HEK293 (cell line): ENCODE measurements around the gene FOXM1.

Experiments
- AEBP2 ChIP-seq: fragments of 450-650 bp; formaldehyde crosslinking; IDR thresholded peaks from 2 replicates; pipeline ENCODE4 v1.5.1; 2016; ENCODE audit warnings: missing biosample characterization, missing genetic modification characterization, borderline replicate concordance
- ATF2 ChIP-seq: fragments of 450-650 bp; formaldehyde crosslinking; IDR thresholded peaks from 2 replicates; pipeline ENCODE4 v1.5.1; 2016; ENCODE audit warnings: missing biosample characterization, missing genetic modification characterization, low read depth
- BCL11A ChIP-seq: fragments of 450-650 bp; formaldehyde crosslinking; IDR thresholded peaks from 2 replicates; pipeline ENCODE4 v1.5.1; 2016; ENCODE audit warnings: low read depth, missing biosample characterization, missing genetic modification characterization
- KLF8 ChIP-seq: fragments of 450-650 bp; formaldehyde crosslinking; IDR thresholded peaks from 2 replicates; pipeline ENCODE4 v1.5.1; 2016; ENCODE audit warnings: missing biosample characterization, missing genetic modification characterization
- TRIM28 ChIP-seq: IDR thresholded peaks from 2 replicates; pipeline ENCODE4 v1.6.1; 2011; ENCODE audit warnings: low read length, control low read depth, borderline replicate concordance
- ZBTB10 ChIP-seq: fragments of 450-650 bp; formaldehyde crosslinking; IDR thresholded peaks from 2 replicates; pipeline ENCODE4 v1.5.1; 2016; ENCODE audit warnings: missing biosample characterization, missing genetic modification characterization
- ZBTB21 ChIP-seq: fragments of 450-650 bp; formaldehyde crosslinking; IDR thresholded peaks from 2 replicates; pipeline ENCODE4 v1.5.1; 2017; ENCODE audit warnings: missing biosample characterization, missing genetic modification characterization
- ZBTB44 ChIP-seq: fragments of 450-650 bp; IDR thresholded peaks from 2 replicates; pipeline ENCODE4 v1.5.1; 2018; ENCODE audit warnings: missing biosample characterization, mild to moderate bottlenecking, missing genetic modification characterization
- ZIC2 ChIP-seq: fragments of 450-650 bp; formaldehyde crosslinking; IDR thresholded peaks from 2 replicates; pipeline ENCODE4 v1.5.1; 2016; ENCODE audit warnings: missing biosample characterization, missing genetic modification characterization
- ZNF169 ChIP-seq: fragments of 450-650 bp; formaldehyde crosslinking; IDR thresholded peaks from 2 replicates; pipeline ENCODE4 v1.5.1; 2016; ENCODE audit warnings: missing biosample characterization, missing genetic modification characterization
- ZNF24 ChIP-seq: fragments of 450-650 bp; formaldehyde crosslinking; IDR thresholded peaks from 2 replicates; pipeline ENCODE4 v1.5.1; 2016; ENCODE audit warnings: missing biosample characterization, missing genetic modification characterization
- ZNF274 ChIP-seq, 2 experiments: fragments of 200-500 bp in 1 of 2; fragments of 450-650 bp in 1 of 2; sonication (Bioruptor generic) in 1 of 2; formaldehyde crosslinking in 1 of 2; IDR thresholded peaks; 2 replicates each; pipeline versions ENCODE4 v1.5.1 to v1.6.1; 2014 to 2016; ENCODE audit warnings: borderline replicate concordance in 1 of 2, inconsistent platforms in 1 of 2, low read length in 1 of 2, missing biosample characterization in 1 of 2, missing genetic modification characterization in 1 of 2
- ZNF416 ChIP-seq: fragments of 450-650 bp; formaldehyde crosslinking; IDR thresholded peaks from 2 replicates; pipeline ENCODE4 v1.5.1; 2016; ENCODE audit warnings: missing biosample characterization, missing genetic modification characterization
- ZNF514 ChIP-seq: fragments of 450-650 bp; formaldehyde crosslinking; IDR thresholded peaks from 2 replicates; pipeline ENCODE4 v1.5.1; 2016; ENCODE audit warnings: missing biosample characterization, missing genetic modification characterization
- ZNF529 ChIP-seq: fragments of 450-650 bp; formaldehyde crosslinking; IDR thresholded peaks from 2 replicates; pipeline ENCODE4 v1.5.1; 2017; ENCODE audit warnings: missing genetic modification characterization, missing biosample characterization; ENCODE audit not compliant: insufficient replicate concordance
- ZNF560 ChIP-seq: fragments of 450-650 bp; formaldehyde crosslinking; IDR thresholded peaks from 2 replicates; pipeline ENCODE4 v1.5.1; 2017; ENCODE audit warnings: missing biosample characterization, missing genetic modification characterization, borderline replicate concordance
- ZNF585B ChIP-seq: fragments of 450-650 bp; formaldehyde crosslinking; IDR thresholded peaks from 2 replicates; pipeline ENCODE4 v1.5.1; 2016; ENCODE audit warnings: missing biosample characterization, missing genetic modification characterization
- ZNF624 ChIP-seq: fragments of 450-650 bp; formaldehyde crosslinking; IDR thresholded peaks from 2 replicates; pipeline ENCODE4 v1.5.1; 2017; ENCODE audit warnings: missing biosample characterization, missing genetic modification characterization
- ZNF670 ChIP-seq: fragments of 450-650 bp; formaldehyde crosslinking; IDR thresholded peaks from 2 replicates; pipeline ENCODE4 v1.5.1; 2016; ENCODE audit warnings: missing biosample characterization, missing genetic modification characterization, low read depth
- ZNF692 ChIP-seq: fragments of 450-650 bp; formaldehyde crosslinking; IDR thresholded peaks from 2 replicates; pipeline ENCODE4 v1.5.1; 2016; ENCODE audit warnings: missing biosample characterization, missing genetic modification characterization
- ZNF76 ChIP-seq: fragments of 450-650 bp; formaldehyde crosslinking; IDR thresholded peaks from 2 replicates; pipeline ENCODE4; 2016; ENCODE audit warnings: low read depth, missing biosample characterization, missing genetic modification characterization, borderline replicate concordance
- ZXDB ChIP-seq: fragments of 450-650 bp; formaldehyde crosslinking; IDR thresholded peaks from 2 replicates; pipeline ENCODE4 v1.5.1; 2016; ENCODE audit warnings: missing biosample characterization, missing genetic modification characterization
- TF ChIP-seq, protein P1 (sequence below): fragments of 450-650 bp; formaldehyde crosslinking; IDR thresholded peaks from 2 replicates; pipeline ENCODE4 v1.5.1; 2017; ENCODE audit warnings: missing biosample characterization, missing genetic modification characterization
- TF ChIP-seq, protein P2 (sequence below): fragments of 450-650 bp; formaldehyde crosslinking; IDR thresholded peaks from 2 replicates; pipeline ENCODE4; 2016; ENCODE audit warnings: missing biosample characterization, missing genetic modification characterization

Gene FOXM1

GRCh38 chr12:2893007-2893406 lies 16.0 kb upstream of the FOXM1 start (continued):
- no peak for TF ChIP-seq ZNF624 (tag by site-specific recombination)
- TF ChIP-seq AEBP2, result no peak
- no peak for TF ChIP-seq ZNF416 (tag by site-specific recombination)
- no peak for TF ChIP-seq ZIC2 (tag by site-specific recombination)
- TF ChIP-seq, protein P1, sequence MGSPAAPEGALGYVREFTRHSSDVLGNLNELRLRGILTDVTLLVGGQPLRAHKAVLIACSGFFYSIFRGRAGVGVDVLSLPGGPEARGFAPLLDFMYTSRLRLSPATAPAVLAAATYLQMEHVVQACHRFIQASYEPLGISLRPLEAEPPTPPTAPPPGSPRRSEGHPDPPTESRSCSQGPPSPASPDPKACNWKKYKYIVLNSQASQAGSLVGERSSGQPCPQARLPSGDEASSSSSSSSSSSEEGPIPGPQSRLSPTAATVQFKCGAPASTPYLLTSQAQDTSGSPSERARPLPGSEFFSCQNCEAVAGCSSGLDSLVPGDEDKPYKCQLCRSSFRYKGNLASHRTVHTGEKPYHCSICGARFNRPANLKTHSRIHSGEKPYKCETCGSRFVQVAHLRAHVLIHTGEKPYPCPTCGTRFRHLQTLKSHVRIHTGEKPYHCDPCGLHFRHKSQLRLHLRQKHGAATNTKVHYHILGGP (tag by site-specific recombination), result no peak
- TF ChIP-seq ZNF529 (tag by site-specific recombination), result no peak
- no peak for TF ChIP-seq KLF8
- no peak for TF ChIP-seq BCL11A (tag by site-specific recombination)
- no peak for TF ChIP-seq ZNF560 (tag by site-specific recombination)
- TF ChIP-seq ZBTB10 (tag by site-specific recombination), result no peak
- TF ChIP-seq TRIM28, result no peak
- TF ChIP-seq ZNF24, result no peak
- TF ChIP-seq ZNF169, result no peak
- no peak for TF ChIP-seq ZNF76 (tag by site-specific recombination)
- no peak for TF ChIP-seq ZNF514 (tag by site-specific recombination)
- TF ChIP-seq ZXDB (tag by site-specific recombination), result no peak
- TF ChIP-seq, protein P2, sequence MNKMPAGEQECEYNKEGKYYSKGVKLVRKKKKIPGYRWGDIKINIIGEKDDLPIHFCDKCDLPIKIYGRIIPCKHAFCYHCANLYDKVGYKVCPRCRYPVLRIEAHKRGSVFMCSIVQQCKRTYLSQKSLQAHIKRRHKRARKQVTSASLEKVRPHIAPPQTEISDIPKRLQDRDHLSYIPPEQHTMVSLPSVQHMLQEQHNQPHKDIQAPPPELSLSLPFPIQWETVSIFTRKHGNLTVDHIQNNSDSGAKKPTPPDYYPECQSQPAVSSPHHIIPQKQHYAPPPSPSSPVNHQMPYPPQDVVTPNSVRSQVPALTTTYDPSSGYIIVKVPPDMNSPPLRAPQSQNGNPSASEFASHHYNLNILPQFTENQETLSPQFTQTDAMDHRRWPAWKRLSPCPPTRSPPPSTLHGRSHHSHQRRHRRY (tag by site-specific recombination), result no peak
- TF ChIP-seq ZBTB44 (tag by site-specific recombination), result no peak
- TF ChIP-seq ZNF670, result no peak
- no peak for TF ChIP-seq ZNF274 (IDR thresholded peaks at IDR 0.05; ENCODE audit: low read length)
- no peak for TF ChIP-seq ZNF274 (tag by site-specific recombination; IDR thresholded peaks at IDR 0.05; ENCODE audit: borderline replicate concordance)
- no peak for TF ChIP-seq ZNF585B (tag by site-specific recombination)
- TF ChIP-seq ATF2, result no peak
- TF ChIP-seq ZNF692 (tag by site-specific recombination), result no peak
- peak; percentile 19; the same call in 1 of the 2 replicates for TF ChIP-seq ZBTB21 (tag by site-specific recombination)
